NCI-H187 treated with DMSO at 0.1 percent for 48 hours (cell line): ENCODE measurements around the gene VGF.

ENCODE experiments used
- DNase-seq: peaks from one replicate; lab custom pipeline; 2025; lab: John Stamatoyannopoulos, UW

VGF gene

GRCh38 chr7:101165958-101166647 is 734 bp upstream of the VGF start:
- DNase-seq = no peak

GRCh38 chr7:101164071-101164840 is 1.1 kb downstream of the VGF start:
- DNase-seq = no peak

DNA sequence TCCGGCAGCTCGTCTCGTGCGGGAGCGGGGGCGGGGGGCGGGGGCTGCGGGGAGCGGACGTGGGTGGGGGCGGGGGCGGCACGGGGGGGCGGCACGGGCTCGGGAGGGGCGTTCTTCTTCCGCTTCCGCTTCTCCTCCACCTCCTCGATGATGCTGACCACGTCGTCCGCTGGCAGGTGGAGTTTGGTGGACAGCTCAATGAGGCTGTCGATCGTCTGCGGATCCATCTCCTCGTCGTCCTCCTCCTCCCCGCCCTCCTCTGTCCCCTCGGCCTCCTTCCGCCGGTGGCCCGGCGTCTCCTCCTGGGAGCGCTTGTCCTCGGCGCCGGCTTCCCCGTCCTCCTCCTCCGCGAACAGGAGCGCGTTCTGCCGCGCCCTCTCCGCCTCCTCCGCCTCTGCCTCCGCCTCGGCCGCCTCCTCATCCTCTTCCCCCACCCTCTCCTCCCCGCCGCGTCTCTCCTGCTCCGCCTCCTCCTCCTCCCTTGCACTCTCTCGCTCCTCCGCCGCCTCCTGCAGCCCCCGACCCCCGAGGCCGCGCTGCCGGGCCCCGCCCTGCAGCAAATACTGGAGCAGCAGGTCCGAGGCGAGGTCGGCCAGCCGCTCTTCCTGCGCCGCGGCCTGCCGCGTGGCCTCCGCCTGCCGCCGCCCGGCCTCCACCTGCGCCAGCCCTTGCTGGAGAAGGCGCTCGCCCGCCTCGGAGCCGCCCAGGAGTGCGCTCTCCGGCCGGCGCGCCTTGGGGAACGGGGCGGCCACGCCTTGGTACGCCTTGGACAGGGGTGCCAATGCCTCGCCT is 1.9 kb downstream of the VGF start:
- DNase-seq = no peak

GRCh38 chr7:101162551-101163278 is 2.7 kb downstream of the VGF start:
- no peak for DNase-seq

- no peak for DNase-seq
Measured at GRCh38 chr7:101161692-101162471, 3.5 kb downstream of the VGF start.

- DNase-seq = no peak
Measured at GRCh38 chr7:101160910-101161309, 4.5 kb downstream of the VGF start.

DNA sequence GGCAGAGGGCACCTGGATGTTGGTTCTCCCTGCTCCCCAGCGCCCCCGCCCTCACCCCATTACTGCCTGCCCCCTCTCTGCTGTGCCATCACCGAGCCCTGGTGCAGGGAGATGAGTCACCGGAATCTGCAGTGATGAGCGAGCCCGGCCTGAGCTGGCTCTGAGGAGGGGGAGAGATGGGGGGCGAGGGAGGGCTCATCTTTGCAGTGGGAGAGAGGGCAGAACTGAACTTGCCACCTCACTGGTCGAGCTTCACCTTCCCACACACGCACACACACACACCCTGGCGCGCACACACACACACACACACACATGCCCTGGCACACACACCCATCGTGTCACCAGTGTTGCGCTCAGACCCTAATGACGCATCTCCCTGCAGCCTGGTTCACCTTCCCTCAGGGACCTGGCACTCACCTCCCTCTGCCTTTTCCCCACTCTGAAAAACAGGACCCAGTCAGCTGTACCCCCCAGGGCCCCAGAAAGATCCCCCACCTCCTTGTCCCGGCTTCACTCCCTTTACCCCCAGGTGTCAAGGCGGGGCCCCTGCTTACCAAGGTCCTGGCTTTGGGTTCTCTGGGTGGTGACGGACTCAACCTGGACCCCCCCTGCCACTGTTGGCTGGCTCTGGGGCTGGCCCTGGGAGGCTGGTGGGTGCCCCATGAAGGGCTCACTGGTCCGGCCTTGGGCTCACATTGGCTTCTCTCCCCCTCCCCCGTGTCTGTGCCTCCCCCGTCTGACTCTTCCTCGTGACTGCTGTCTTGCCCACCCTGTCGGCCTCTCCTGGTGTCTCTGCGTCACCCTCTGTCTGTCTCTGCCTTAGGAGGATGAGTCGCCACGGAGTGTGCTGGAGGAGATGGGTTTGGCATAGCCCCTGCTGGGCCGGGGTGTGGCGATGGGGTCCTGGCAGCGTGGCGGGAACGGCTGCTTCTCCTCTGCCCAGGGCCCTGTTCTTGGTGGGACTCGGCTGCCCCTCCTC is 5.4 kb downstream of the VGF start:
- no peak for DNase-seq

DNA sequence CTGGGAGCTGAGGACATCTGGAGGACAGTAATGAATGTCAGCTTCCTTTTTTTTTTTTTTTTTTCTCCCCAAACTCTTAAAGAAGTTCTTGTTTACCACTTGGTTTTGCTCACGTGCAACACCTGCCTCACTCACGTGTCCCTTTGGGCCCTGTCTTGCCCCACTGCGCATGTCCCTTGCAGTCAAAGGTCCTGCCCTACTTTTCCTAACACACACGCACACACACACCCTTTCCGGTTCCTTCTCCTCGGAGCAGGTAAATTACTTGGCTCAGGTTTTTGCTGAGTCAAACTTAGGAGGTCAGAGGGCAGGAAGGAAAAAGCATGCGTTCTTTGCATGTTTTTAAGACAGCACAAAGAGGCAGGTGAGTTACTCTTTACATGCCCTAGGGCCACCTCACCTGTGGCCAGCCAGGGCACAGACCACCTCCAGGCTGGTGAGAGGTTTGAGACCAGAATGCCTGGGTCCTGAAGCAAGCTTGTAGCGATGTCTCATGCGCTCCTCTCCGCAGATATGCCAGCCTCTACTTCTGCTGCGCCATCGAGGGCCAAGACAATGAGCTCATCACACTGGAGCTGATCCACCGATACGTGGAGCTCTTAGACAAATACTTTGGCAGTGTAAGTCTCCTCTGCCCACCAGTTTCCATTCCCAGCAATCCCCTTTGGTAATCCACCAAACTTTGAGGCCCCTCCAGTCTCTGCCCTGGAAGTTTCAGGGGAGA is 8.3 kb downstream of the VGF start:
- DNase-seq = no peak

- DNase-seq = no peak
Measured at GRCh38 chr7:101156277-101156676, 9.1 kb downstream of the VGF start.

DNA sequence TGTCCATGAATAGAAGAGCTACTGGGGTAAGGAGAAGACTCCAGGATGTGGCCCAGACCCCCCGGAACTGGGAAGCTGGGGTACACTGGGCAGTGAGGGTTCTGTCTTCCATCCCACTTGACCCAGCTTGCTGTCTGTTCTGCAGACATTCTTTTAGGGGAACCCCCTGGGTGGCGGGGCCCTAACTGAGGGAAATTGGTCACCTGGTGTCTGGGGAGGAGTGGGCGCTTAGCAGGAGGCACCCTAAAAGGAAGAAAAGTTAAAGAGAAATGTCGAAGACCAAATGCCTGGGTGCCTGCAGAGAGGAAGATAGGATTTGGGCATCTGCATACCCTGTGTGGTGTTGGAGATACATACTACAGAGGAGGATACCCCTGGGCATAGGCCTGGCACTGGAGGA is 10.1 kb downstream of the VGF start:
- no peak for DNase-seq

- no peak for DNase-seq
Measured at GRCh38 chr7:101154693-101155102, 10.7 kb downstream of the VGF start.

DNA sequence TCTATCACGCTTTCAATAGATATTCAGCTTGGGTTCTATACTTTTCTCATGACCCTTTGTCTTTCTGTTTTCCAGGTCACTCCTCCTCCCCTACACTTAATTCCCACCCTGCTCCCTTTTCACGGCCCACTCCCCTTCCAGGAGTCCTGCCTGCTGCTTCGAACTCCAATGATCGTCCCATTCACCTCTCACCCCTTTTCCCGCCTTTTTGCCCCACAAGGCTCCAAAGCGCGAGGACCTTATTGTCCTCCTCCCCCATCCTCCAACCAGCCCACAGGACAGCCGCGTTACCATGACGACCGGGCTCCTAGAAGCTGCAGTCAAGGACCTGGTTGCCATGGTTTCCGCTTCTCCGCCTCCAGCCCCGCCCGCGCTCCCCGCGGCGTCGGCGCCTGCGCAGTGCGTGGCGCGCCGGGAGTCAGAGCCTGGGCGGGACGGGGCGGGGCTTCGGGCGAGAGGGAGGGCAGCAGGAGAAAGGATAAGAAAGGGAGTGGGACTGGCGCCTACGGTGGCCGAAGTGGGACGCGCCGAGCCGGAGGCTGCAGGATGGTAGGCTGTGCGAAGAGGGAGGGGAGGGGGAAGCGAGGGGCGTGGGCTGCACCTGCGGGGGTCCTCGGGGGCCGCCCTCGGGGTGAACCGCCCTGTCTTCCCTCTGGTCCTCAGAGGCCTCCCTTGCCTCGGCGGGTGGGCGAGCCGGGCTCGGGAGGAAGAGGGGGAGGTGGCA is 11.2 kb downstream of the VGF start, which contains the start of gene AP1S1:
Gene AP1S1 (plus strand): TSS at position 508 of the 724 bp plus-strand sequence. CDS start 39 bp downstream, at position 547.
- DNase-seq = peak; percentile 93

GRCh38 chr7:101151908-101152651 is 13.3 kb downstream of the VGF start:
- DNase-seq = no peak

- no peak for DNase-seq
Measured at GRCh38 chr7:101140746-101141382, 24.5 kb downstream of the VGF start.

GRCh38 chr7:101140339-101140699 is 25.1 kb downstream of the VGF start:
- peak; percentile 41 for DNase-seq

DNA sequence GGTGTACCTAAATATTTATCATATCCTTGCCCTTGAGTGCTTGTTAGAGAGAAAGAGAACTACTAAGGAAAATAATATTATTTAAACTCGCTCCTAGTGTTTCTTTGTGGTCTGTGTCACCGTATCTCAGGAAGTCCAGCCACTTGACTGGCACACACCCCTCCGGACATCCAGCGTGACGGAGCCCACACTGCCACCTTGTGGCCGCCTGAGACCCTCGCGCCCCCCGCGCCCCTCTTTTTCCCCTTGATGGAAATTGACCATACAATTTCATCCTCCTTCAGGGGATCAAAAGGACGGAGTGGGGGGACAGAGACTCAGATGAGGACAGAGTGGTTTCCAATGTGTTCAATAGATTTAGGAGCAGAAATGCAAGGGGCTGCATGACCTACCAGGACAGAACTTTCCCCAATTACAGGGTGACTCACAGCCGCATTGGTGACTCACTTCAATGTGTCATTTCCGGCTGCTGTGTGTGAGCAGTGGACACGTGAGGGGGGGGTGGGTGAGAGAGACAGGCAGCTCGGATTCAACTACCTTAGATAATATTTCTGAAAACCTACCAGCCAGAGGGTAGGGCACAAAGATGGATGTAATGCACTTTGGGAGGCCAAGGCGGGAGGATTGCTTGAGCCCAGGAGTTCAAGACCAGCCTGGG is 27.0 kb downstream of the VGF start:
- no peak for DNase-seq

GRCh38 chr7:101137651-101138212 is 27.6 kb downstream of the VGF start:
- no peak for DNase-seq
